ENCODE data around the gene MLH3.

The MLH3 gene

GRCh38 chr14:75092698-75093097, 41.4 kb upstream of the MLH3 start:
- TF ChIP-seq, protein P1, sequence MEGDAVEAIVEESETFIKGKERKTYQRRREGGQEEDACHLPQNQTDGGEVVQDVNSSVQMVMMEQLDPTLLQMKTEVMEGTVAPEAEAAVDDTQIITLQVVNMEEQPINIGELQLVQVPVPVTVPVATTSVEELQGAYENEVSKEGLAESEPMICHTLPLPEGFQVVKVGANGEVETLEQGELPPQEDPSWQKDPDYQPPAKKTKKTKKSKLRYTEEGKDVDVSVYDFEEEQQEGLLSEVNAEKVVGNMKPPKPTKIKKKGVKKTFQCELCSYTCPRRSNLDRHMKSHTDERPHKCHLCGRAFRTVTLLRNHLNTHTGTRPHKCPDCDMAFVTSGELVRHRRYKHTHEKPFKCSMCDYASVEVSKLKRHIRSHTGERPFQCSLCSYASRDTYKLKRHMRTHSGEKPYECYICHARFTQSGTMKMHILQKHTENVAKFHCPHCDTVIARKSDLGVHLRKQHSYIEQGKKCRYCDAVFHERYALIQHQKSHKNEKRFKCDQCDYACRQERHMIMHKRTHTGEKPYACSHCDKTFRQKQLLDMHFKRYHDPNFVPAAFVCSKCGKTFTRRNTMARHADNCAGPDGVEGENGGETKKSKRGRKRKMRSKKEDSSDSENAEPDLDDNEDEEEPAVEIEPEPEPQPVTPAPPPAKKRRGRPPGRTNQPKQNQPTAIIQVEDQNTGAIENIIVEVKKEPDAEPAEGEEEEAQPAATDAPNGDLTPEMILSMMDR (IDR thresholded peaks at IDR 0.05; ENCODE audit: low read depth, low read length) = no peak
- no peak for TF ChIP-seq POLR2A (IDR thresholded peaks at IDR 0.05; ENCODE audit: extremely low read depth, insufficient read length)
- no peak for TF ChIP-seq MAX (IDR thresholded peaks at IDR 0.05; ENCODE audit: low read depth, low read length)
- TF ChIP-seq MYC (IDR thresholded peaks at IDR 0.05; ENCODE audit: low read depth, low read length) = no peak
- no peak overlapping the region for H3K4me3 ChIP-seq (ENCODE audit: low read depth, low read length)
- DNase-seq (ENCODE audit: low read depth) = no peak

DNA sequence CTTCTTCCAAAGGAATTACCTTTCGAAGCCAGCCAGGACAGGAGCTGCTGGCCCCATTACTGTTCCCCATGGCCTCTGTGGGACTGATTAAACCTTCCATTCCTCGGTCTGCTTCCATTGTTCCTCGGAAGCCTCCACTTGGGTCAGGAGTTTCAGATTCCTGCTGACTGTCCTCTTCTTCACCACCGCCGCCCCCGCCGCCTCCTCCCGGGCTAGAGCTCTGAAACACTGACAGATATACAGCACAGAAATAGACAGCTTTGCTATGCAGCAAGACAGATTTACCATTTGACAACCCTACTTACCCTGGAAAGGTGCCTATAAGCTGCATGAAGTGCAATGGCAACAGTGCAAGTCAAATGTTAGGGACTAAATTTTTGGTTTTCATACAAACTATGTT, 40.0 kb upstream of the MLH3 start:
- H3K4me3 ChIP-seq (ENCODE audit: low read depth, low read length) = no peak overlapping the region
- TF ChIP-seq, protein P1 (IDR thresholded peaks at IDR 0.05; ENCODE audit: low read depth, low read length) = no peak
- TF ChIP-seq MAX (IDR thresholded peaks at IDR 0.05; ENCODE audit: low read depth, low read length) (no peak), MYC (IDR thresholded peaks at IDR 0.05; ENCODE audit: low read depth, low read length) (no peak), POLR2A (IDR thresholded peaks at IDR 0.05; ENCODE audit: extremely low read depth, insufficient read length) (no peak)
- DNase-seq (ENCODE audit: low read depth) = no peak

DNA sequence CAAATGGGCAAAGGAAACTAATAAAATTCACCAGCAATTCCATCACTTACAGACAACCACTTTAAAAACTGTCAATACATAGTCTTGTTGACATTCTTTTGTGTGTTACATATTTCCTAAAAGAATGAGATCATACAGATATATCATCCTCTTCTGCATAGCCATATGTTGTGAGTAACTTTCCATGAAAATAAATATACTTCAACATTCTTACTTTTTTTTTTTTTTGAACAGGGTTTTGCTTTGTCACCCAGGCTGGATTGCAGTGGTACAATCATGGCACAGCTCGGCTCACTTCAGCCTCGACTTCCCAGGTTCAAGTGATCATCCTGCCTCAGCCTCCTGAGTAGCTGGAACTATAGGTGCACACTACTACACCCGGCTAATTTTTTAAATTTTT, 39.1 kb upstream of the MLH3 start:
- no peak overlapping the region for H3K4me3 ChIP-seq (ENCODE audit: low read depth, low read length)
- TF ChIP-seq MYC (IDR thresholded peaks at IDR 0.05; ENCODE audit: low read depth, low read length) (no peak), MAX (IDR thresholded peaks at IDR 0.05; ENCODE audit: low read depth, low read length) (no peak), POLR2A (IDR thresholded peaks at IDR 0.05; ENCODE audit: extremely low read depth, insufficient read length) (no peak)
- TF ChIP-seq, protein P1 (IDR thresholded peaks at IDR 0.05; ENCODE audit: low read depth, low read length) = no peak
- DNase-seq (ENCODE audit: low read depth) = no peak

GRCh38 chr14:75088566-75089373, 37.5 kb upstream of the MLH3 start:
- DNase-seq (ENCODE audit: low read depth) = peak; percentile 62
- no peak for TF ChIP-seq POLR2A (IDR thresholded peaks at IDR 0.05; ENCODE audit: extremely low read depth, insufficient read length)
- no peak for TF ChIP-seq MAX (IDR thresholded peaks at IDR 0.05; ENCODE audit: low read depth, low read length)
- TF ChIP-seq MYC (IDR thresholded peaks at IDR 0.05; ENCODE audit: low read depth, low read length) = no peak
- TF ChIP-seq, protein P1 (IDR thresholded peaks at IDR 0.05; ENCODE audit: low read depth, low read length) = peak; percentile 69
- H3K4me3 ChIP-seq (ENCODE audit: low read depth, low read length) = no peak overlapping the region

- H3K4me3 ChIP-seq (ENCODE audit: low read depth, low read length) = no peak overlapping the region
- no peak for DNase-seq (ENCODE audit: low read depth)
- TF ChIP-seq, protein P1 (IDR thresholded peaks at IDR 0.05; ENCODE audit: low read depth, low read length) = no peak
Observed at GRCh38 chr14:75088153-75088552, 36.9 kb upstream of the MLH3 start.

All from NB4 (cell line).